HEK293T (cell line): ENCODE results near the gene SLF2.

Experiments
- CTCF ChIA-PET: fragments of 350-600 bp; formaldehyde crosslinking; extraction: SDS; loops from one replicate; lab custom pipeline; 2021; ENCODE audit warnings: antibody characterized with exemption, inconsistent platforms; lab: Yijun Ruan, JAX
- POLR2A ChIA-PET: fragments of 350-600 bp; formaldehyde crosslinking; extraction: SDS; loops from one replicate; lab custom pipeline; 2020; ENCODE audit warnings: antibody characterized with exemption, inconsistent platforms; lab: Yijun Ruan, JAX
- DNase-seq: peaks from one replicate; pipeline ENCODE4 v3.0.0; 2012; ENCODE audit warnings: mixed read lengths; ENCODE audit errors: extremely low spot score
- ARNT ChIP-seq: fragments of 450-650 bp; IDR thresholded peaks from 2 replicates; pipeline ENCODE4 v1.6.1; 2017; ENCODE audit warnings: mild to moderate bottlenecking
- BHLHE40 ChIP-seq: fragments of 450-650 bp; IDR thresholded peaks from 2 replicates; pipeline ENCODE4 v1.6.1; 2016; ENCODE audit warnings: mild to moderate bottlenecking, moderate library complexity, borderline replicate concordance
- CTBP1 ChIP-seq: fragments of 450-650 bp; IDR thresholded peaks from 2 replicates; pipeline ENCODE4 v1.6.1; 2016; ENCODE audit warnings: borderline replicate concordance
- ELF4 ChIP-seq: fragments of 450-650 bp; IDR thresholded peaks from 2 replicates; pipeline ENCODE4 v1.6.1; 2017; ENCODE audit warnings: antibody characterized with exemption
- FOXA1 ChIP-seq: fragments of 450-650 bp; IDR thresholded peaks from 2 replicates; pipeline ENCODE4 v1.6.1; 2016; ENCODE audit warnings: mild to moderate bottlenecking
- FOXK2 ChIP-seq: fragments of 450-650 bp; IDR thresholded peaks from 2 replicates; pipeline ENCODE4 v1.6.1; 2016; ENCODE audit warnings: mild to moderate bottlenecking
- FOXM1 ChIP-seq: fragments of 450-650 bp; IDR thresholded peaks from 2 replicates; pipeline ENCODE4 v1.6.1; 2017; ENCODE audit warnings: mild to moderate bottlenecking, borderline replicate concordance
- HDGF ChIP-seq: fragments of 450-650 bp; IDR thresholded peaks from 2 replicates; pipeline ENCODE4 v1.6.1; 2017; ENCODE audit warnings: antibody characterized with exemption, borderline replicate concordance
- L3MBTL2 ChIP-seq: fragments of 450-650 bp; conservative IDR thresholded peaks from 2 replicates; pipeline ENCODE4 v1.6.1; 2016; ENCODE audit warnings: mild to moderate bottlenecking
- LEF1 ChIP-seq: fragments of 450-650 bp; IDR thresholded peaks from 2 replicates; pipeline ENCODE4 v1.6.1; 2017; ENCODE audit warnings: mild to moderate bottlenecking, borderline replicate concordance
- NFRKB ChIP-seq: fragments of 450-650 bp; IDR thresholded peaks from 2 replicates; pipeline ENCODE4 v1.6.1; 2016; ENCODE audit warnings: mild to moderate bottlenecking, moderate library complexity
- PKNOX1 ChIP-seq: fragments of 450-650 bp; IDR thresholded peaks from 2 replicates; pipeline ENCODE4 v1.6.1; 2016
- SP1 ChIP-seq: fragments of 450-650 bp; IDR thresholded peaks from 2 replicates; pipeline ENCODE4 v1.6.1; 2017
- SUZ12 ChIP-seq: fragments of 450-650 bp; IDR thresholded peaks from 2 replicates; pipeline ENCODE4 v1.6.1; 2016; ENCODE audit warnings: mild to moderate bottlenecking
- TARDBP ChIP-seq: fragments of 450-650 bp; IDR thresholded peaks from 2 replicates; pipeline ENCODE4 v1.6.1; 2016
- ZNF384 ChIP-seq: fragments of 450-650 bp; IDR thresholded peaks from 2 replicates; pipeline ENCODE4 v1.6.1; 2016

SLF2 gene

GRCh38 chr10:100981178-100981772 lies 68.5 kb downstream of the SLF2 start:
- ChIA-PET POLR2A (interaction anchor here (1.5 kb wide), 1 partner anchor 13 kb away, joined by 3 read pairs; no protein-coding TSS in a partner anchor), CTCF (interaction anchor here (1.2 to 1.3 kb wide), 2 partner anchors 13 to 33 kb away, joined by 3 read pairs; no protein-coding TSS in a partner anchor)
- TF ChIP-seq NFRKB (no peak), HDGF (no peak), FOXA1 (no peak), PKNOX1 (no peak), ELF4 (no peak), BHLHE40 (no peak), FOXK2 (no peak), ARNT (no peak), TARDBP (no peak), ZNF384 (no peak), L3MBTL2 (no peak), CTBP1 (no peak), SUZ12 (no peak), SP1 (no peak), LEF1 (no peak), FOXM1 (no peak)

GRCh38 chr10:100982916-100983830 lies 70.4 kb downstream of the SLF2 start:
- no peak for DNase-seq
- CTCF ChIA-PET: no interaction called here
- POLR2A ChIA-PET: no interaction called here
- no peak for TF ChIP-seq FOXA1

More at GRCh38 chr10:100981178-100981772, 68.5 kb downstream of the SLF2 start:
- DNase-seq: no peak

- TF ChIP-seq BHLHE40 (no peak), TARDBP (no peak), PKNOX1 (no peak), FOXM1 (no peak), L3MBTL2 (no peak), SUZ12 (no peak), LEF1 (no peak), FOXK2 (no peak), ZNF384 (no peak), ARNT (no peak), FOXA1 (no peak), CTBP1 (no peak), HDGF (no peak), NFRKB (no peak), SP1 (no peak), ELF4 (no peak)
- POLR2A ChIA-PET: no interaction called here
- DNase-seq: no peak
- CTCF ChIA-PET: no interaction called here
These were observed 71.3 kb downstream of the SLF2 start for GRCh38 chr10:100983868-100984671.

- TF ChIP-seq ELF4 (no peak), SUZ12 (no peak), FOXK2 (no peak), FOXA1 (no peak), HDGF (no peak), NFRKB (no peak), PKNOX1 (no peak), BHLHE40 (no peak), L3MBTL2 (no peak), TARDBP (no peak)
- CTCF ChIA-PET: interaction anchor here (1.1 kb wide), 1 partner anchor 13 kb away, joined by 4 read pairs; no protein-coding TSS in a partner anchor
- DNase-seq: no peak
- POLR2A ChIA-PET: interaction anchor here (0.7 to 1.9 kb wide), 3 partner anchors 9 to 14 kb away, joined by 3 to 5 read pairs (median 3); no protein-coding TSS in a partner anchor
These were observed 72.0 kb downstream of the SLF2 start for GRCh38 chr10:100984672-100985177.

- DNase-seq: no peak
- ChIA-PET CTCF (interaction anchor here (1.1 to 1.9 kb wide), 2 partner anchors 13 to 14 kb away, joined by 4 read pairs; partner anchors contain the start of gene LZTS2), POLR2A (interaction anchor here (0.7 to 1.9 kb wide), 3 partner anchors 9 to 15 kb away, joined by 3 to 5 read pairs (median 3); no protein-coding TSS in a partner anchor)
- TF ChIP-seq LEF1 (no peak), SUZ12 (no peak), HDGF (no peak), SP1 (no peak), FOXA1 (no peak), PKNOX1 (no peak), FOXK2 (no peak), ELF4 (no peak), TARDBP (no peak), ZNF384 (no peak), CTBP1 (no peak), NFRKB (no peak), BHLHE40 (no peak), FOXM1 (no peak), L3MBTL2 (no peak), ARNT (no peak)
These were observed 72.6 kb downstream of the SLF2 start for GRCh38 chr10:100985336-100985735.
